GM23338 (cell line): ENCODE data around the gene MESP2. TPM values are rescaled to one million over a fixed set of nuclear protein-coding genes. Genes with fewer than 3 reads are reported as not detected.

Experiments used
- ATAC-seq: fragments of 200-7000 bp; cut with Tn5 transposase; 3 replicates; pipeline ENCODE4 v1.9.1; 2020
- DNase-seq: peaks from one replicate; pipeline ENCODE4 v3.0.0-alpha.2; 2015; ENCODE audit warnings: low spot score
- H2AFZ ChIP-seq: fragments of 200-600 bp; sonication (generic); 2 replicates; pipeline ENCODE4 v1.8.0; 2016; ENCODE audit warnings: antibody characterized with exemption, mild to moderate bottlenecking, moderate library complexity
- H3F3A ChIP-seq: fragments of 200-600 bp; sonication (generic); replicated peaks from 2 replicates; pipeline ENCODE4 v1.8.0; 2017; ENCODE audit warnings: antibody characterized with exemption, mixed run types, low read depth
- H3K27ac ChIP-seq: fragments of 200-600 bp; sonication (generic); 2 replicates; pipeline ENCODE4 v1.6.1; 2016; ENCODE audit warnings: low read depth
- H3K27me3 ChIP-seq: fragments of 200-600 bp; sonication (generic); 2 replicates; pipeline ENCODE4 v1.8.0; 2016; ENCODE audit warnings: mild to moderate bottlenecking, mixed run types, moderate library complexity; ENCODE audit not compliant: insufficient read depth
- H3K36me3 ChIP-seq: fragments of 200-600 bp; sonication (generic); 2 replicates; pipeline ENCODE4 v1.8.0; 2016; ENCODE audit warnings: mild to moderate bottlenecking; ENCODE audit not compliant: insufficient read depth
- H3K4me1 ChIP-seq: fragments of 200-600 bp; sonication (generic); 2 replicates; pipeline ENCODE4 v1.8.0; 2016; ENCODE audit warnings: mild to moderate bottlenecking, moderate library complexity; ENCODE audit not compliant: insufficient read depth
- H3K4me2 ChIP-seq: fragments of 200-600 bp; sonication (generic); 2 replicates; pipeline ENCODE4 v1.7.1; 2017; ENCODE audit warnings: mixed run types
- H3K4me3 ChIP-seq: fragments of 200-600 bp; sonication (generic); 2 replicates; pipeline ENCODE4 v1.6.1; 2016; ENCODE audit warnings: mixed run types
- H3K79me2 ChIP-seq: fragments of 200-600 bp; sonication (generic); replicated peaks from 2 replicates; pipeline ENCODE4 v1.8.0; 2017; ENCODE audit warnings: mild to moderate bottlenecking; ENCODE audit not compliant: insufficient read depth
- H3K9me2 ChIP-seq: fragments of 200-600 bp; sonication (generic); 2 replicates; pipeline ENCODE4 v1.8.0; 2017; ENCODE audit not compliant: insufficient read depth
- H4K20me1 ChIP-seq: fragments of 200-600 bp; sonication (generic); replicated peaks from 2 replicates; pipeline ENCODE4 v1.8.0; 2017; ENCODE audit warnings: mild to moderate bottlenecking; ENCODE audit not compliant: insufficient read depth
- H3K27ac Mint-ChIP-seq: 2 replicates; pipeline ENCODE4 v1.8.0; 2020; ENCODE audit warnings: inconsistent platforms, mild to moderate bottlenecking, moderate library complexity, mixed read lengths
- H3K27me3 Mint-ChIP-seq: 3 replicates; pipeline ENCODE4 v1.8.0; 2022; ENCODE audit warnings: low read depth, mild to moderate bottlenecking, moderate library complexity, mixed read lengths, inconsistent platforms; ENCODE audit not compliant: insufficient read depth, poor library complexity
- H3K36me3 Mint-ChIP-seq: 3 replicates; pipeline ENCODE4 v1.8.0; 2021; ENCODE audit warnings: low read depth, mild to moderate bottlenecking, inconsistent platforms, moderate library complexity, mixed read lengths
- H3K4me1 Mint-ChIP-seq: 3 replicates; pipeline ENCODE4 v1.8.0; 2020; ENCODE audit warnings: mild to moderate bottlenecking, inconsistent platforms, mixed read lengths
- H3K4me3 Mint-ChIP-seq: 3 replicates; pipeline ENCODE4 v1.8.0; 2021; ENCODE audit warnings: moderate library complexity, mild to moderate bottlenecking, inconsistent platforms, mixed read lengths
- H3K9me3 Mint-ChIP-seq: 3 replicates; pipeline ENCODE4 v1.8.0; 2020; ENCODE audit warnings: moderate library complexity, mild to moderate bottlenecking, inconsistent platforms, mixed read lengths
- EZH2 ChIP-seq: fragments of 200-600 bp; sonication (generic); IDR thresholded peaks from one replicate; pipeline ENCODE4 v1.8.0; 2017; ENCODE audit warnings: antibody characterized with exemption, mild to moderate bottlenecking, low read depth; ENCODE audit not compliant: unreplicated experiment
- JUNB ChIP-seq: IDR thresholded peaks from one replicate; pipeline ENCODE4 v1.6.1; 2016; ENCODE audit warnings: antibody characterized with exemption; ENCODE audit not compliant: unreplicated experiment
- NANOG ChIP-seq: IDR thresholded peaks from 2 replicates; pipeline ENCODE4 v1.6.1; 2016; ENCODE audit warnings: antibody characterized with exemption, borderline replicate concordance
- ZNF114 ChIP-seq: fragments of 250-450 bp; sonication (Bioruptor Pico); IDR thresholded peaks from 2 replicates; pipeline ENCODE4 v1.5.0; 2020; ENCODE audit warnings: mild to moderate bottlenecking, moderate library complexity
- polyA plus RNA-seq: library from polyadenylated mRNA; unstranded; fragments of >200 nt; fragmentation: Nextera tagmentation; extraction: Ambion mirVana; gene quantifications from 2 replicates; pipeline ENCODE4 v1.2.1, GENCODE V29; 2016
- total RNA-seq: library from RNA; depleted of rRNA; stranded (reverse); fragments of >200 nt; shearing (Covaris generic); gene quantifications from 2 replicates; pipeline ENCODE4 v1.2.3, GENCODE V29; 2014
- TF ChIP-seq, protein P1 (sequence below): fragments of 250-450 bp; sonication (Bioruptor Pico); IDR thresholded peaks from 2 replicates; pipeline ENCODE4 v1.5.0; 2020; ENCODE audit warnings: mild to moderate bottlenecking, moderate library complexity
- TF ChIP-seq, protein P2 (sequence below), 2 experiments: fragments of 200-600 bp in 1 of 2; sonication (generic) in 1 of 2; conservative IDR thresholded peaks; 2 replicates each; pipeline versions ENCODE4 v1.5.1 to v1.6.1; 2016 to 2017; ENCODE audit warnings: antibody characterized with exemption in 2 of 2, low read depth in 2 of 2, mild to moderate bottlenecking in 2 of 2, moderate library complexity in 1 of 2

MESP2 gene
- total and polyA plus RNA-seq, 2 experiments from 2014 or later = 0.24 to 1.3 TPM

GRCh38 chr15:89785064-89785773 lies 9.1 kb downstream of the MESP2 start (continued):
- TF ChIP-seq, protein P1, sequence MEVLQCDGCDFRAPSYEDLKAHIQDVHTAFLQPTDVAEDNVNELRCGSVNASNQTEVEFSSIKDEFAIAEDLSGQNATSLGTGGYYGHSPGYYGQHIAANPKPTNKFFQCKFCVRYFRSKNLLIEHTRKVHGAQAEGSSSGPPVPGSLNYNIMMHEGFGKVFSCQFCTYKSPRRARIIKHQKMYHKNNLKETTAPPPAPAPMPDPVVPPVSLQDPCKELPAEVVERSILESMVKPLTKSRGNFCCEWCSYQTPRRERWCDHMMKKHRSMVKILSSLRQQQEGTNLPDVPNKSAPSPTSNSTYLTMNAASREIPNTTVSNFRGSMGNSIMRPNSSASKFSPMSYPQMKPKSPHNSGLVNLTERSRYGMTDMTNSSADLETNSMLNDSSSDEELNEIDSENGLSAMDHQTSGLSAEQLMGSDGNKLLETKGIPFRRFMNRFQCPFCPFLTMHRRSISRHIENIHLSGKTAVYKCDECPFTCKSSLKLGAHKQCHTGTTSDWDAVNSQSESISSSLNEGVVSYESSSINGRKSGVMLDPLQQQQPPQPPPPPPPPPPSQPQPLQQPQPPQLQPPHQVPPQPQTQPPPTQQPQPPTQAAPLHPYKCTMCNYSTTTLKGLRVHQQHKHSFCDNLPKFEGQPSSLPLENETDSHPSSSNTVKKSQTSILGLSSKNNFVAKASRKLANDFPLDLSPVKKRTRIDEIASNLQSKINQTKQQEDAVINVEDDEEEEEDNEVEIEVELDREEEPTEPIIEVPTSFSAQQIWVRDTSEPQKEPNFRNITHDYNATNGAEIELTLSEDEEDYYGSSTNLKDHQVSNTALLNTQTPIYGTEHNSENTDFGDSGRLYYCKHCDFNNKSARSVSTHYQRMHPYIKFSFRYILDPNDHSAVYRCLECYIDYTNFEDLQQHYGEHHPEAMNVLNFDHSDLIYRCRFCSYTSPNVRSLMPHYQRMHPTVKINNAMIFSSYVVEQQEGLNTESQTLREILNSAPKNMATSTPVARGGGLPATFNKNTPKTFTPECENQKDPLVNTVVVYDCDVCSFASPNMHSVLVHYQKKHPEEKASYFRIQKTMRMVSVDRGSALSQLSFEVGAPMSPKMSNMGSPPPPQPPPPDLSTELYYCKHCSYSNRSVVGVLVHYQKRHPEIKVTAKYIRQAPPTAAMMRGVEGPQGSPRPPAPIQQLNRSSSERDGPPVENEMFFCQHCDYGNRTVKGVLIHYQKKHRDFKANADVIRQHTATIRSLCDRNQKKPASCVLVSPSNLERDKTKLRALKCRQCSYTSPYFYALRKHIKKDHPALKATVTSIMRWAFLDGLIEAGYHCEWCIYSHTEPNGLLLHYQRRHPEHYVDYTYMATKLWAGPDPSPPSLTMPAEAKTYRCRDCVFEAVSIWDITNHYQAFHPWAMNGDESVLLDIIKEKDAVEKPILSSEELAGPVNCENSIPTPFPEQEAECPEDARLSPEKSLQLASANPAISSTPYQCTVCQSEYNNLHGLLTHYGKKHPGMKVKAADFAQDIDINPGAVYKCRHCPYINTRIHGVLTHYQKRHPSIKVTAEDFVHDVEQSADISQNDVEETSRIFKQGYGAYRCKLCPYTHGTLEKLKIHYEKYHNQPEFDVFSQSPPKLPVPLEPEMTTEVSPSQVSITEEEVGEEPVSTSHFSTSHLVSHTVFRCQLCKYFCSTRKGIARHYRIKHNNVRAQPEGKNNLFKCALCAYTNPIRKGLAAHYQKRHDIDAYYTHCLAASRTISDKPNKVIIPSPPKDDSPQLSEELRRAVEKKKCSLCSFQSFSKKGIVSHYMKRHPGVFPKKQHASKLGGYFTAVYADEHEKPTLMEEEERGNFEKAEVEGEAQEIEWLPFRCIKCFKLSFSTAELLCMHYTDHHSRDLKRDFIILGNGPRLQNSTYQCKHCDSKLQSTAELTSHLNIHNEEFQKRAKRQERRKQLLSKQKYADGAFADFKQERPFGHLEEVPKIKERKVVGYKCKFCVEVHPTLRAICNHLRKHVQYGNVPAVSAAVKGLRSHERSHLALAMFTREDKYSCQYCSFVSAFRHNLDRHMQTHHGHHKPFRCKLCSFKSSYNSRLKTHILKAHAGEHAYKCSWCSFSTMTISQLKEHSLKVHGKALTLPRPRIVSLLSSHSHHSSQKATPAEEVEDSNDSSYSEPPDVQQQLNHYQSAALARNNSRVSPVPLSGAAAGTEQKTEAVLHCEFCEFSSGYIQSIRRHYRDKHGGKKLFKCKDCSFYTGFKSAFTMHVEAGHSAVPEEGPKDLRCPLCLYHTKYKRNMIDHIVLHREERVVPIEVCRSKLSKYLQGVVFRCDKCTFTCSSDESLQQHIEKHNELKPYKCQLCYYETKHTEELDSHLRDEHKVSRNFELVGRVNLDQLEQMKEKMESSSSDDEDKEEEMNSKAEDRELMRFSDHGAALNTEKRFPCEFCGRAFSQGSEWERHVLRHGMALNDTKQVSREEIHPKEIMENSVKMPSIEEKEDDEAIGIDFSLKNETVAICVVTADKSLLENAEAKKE = no peak
- TF ChIP-seq EZH2 (no peak), ZNF114 (CRISPR knock-in tag) (no peak), JUNB (no peak)

DNA sequence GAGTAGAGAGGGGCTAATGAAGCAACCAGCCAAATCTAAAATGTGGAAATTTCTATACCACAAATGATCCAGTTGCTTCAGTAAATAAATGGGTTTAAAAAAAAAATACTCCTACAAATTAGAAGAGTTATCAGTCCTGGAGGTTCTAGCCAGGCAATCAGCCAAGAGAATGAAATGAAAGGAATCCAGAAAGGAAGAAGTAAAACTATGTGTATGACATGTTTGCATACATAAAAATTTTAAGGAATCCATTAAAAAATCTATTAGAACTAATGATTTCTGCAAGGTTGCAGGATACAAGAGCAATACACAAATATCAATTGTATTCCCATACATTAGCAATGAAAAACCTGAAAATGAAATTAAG lies 9.6 kb downstream of the MESP2 start:
- Mint-ChIP-seq H3K9me3 (peaks cover 8% of the 10 kb centered on the region; the same call in 2 of the 3 replicates), H3K36me3 (peaks cover 3% of the 10 kb centered on the region; the same call in 1 of the 3 replicates), H3K27ac (no peak overlapping the region), H3K4me1 (peaks cover 22% of the 10 kb centered on the region), H3K27me3 (peaks cover 8% of the 10 kb centered on the region), H3K4me3 (no peak overlapping the region)
- TF ChIP-seq, protein P2, sequence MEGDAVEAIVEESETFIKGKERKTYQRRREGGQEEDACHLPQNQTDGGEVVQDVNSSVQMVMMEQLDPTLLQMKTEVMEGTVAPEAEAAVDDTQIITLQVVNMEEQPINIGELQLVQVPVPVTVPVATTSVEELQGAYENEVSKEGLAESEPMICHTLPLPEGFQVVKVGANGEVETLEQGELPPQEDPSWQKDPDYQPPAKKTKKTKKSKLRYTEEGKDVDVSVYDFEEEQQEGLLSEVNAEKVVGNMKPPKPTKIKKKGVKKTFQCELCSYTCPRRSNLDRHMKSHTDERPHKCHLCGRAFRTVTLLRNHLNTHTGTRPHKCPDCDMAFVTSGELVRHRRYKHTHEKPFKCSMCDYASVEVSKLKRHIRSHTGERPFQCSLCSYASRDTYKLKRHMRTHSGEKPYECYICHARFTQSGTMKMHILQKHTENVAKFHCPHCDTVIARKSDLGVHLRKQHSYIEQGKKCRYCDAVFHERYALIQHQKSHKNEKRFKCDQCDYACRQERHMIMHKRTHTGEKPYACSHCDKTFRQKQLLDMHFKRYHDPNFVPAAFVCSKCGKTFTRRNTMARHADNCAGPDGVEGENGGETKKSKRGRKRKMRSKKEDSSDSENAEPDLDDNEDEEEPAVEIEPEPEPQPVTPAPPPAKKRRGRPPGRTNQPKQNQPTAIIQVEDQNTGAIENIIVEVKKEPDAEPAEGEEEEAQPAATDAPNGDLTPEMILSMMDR (conservative IDR thresholded peaks at IDR 0.05; ENCODE audit: low read depth in 2 of 2) = no peak
- TF ChIP-seq NANOG = no peak
- no peaks in the 10 kb centered on the region for H3K27me3 ChIP-seq
- no peak overlapping the region for H3K27ac ChIP-seq
- H3F3A ChIP-seq = no peaks in the 10 kb centered on the region
- H2AFZ ChIP-seq = no peak overlapping the region
- no peak overlapping the region for H3K4me2 ChIP-seq
- H3K4me1 ChIP-seq = peaks cover 17% of the 10 kb centered on the region
- no peak for DNase-seq
- no peaks in the 10 kb centered on the region for H3K79me2 ChIP-seq
- no peaks in the 10 kb centered on the region for H4K20me1 ChIP-seq
- ATAC-seq = no peak
- H3K36me3 ChIP-seq = no peaks in the 10 kb centered on the region
- no peak overlapping the region for H3K4me3 ChIP-seq
- peaks cover 3% of the 10 kb centered on the region; the same call in 1 of the 2 replicates for H3K9me2 ChIP-seq
